Right lung (tissue), 5 donors: ENCODE data around the gene SLC29A4. TPM values are rescaled to one million over a fixed set of nuclear protein-coding genes. Genes with fewer than 3 reads are reported as not detected.
"Not testable (repeated sequence)": the region's sequence is repeated elsewhere in the genome, so short reads cannot be mapped to it uniquely, and the experiment has no call there.

Experiments used
- DNase-seq, 2 donors: peaks; one replicate each; pipeline ENCODE4 v3.0.0-alpha.2; 2013
- polyA plus RNA-seq, 5 donors: library from polyadenylated mRNA; unstranded; fragments of 120-200 nt; gene quantifications; one replicate each; pipeline versions ENCODE4 v1.2.1 to v1.2.3, GENCODE V29; 2013; ENCODE audit warnings: inconsistent platforms in 1 of 5, low replicate concordance in 1 of 5; ENCODE audit not compliant: insufficient read length in 5 of 5, insufficient read depth in 1 of 5

SLC29A4 gene
- polyA plus RNA-seq, 5 donors, result 16.9 to 44.2 (median 22.1) TPM

DNA sequence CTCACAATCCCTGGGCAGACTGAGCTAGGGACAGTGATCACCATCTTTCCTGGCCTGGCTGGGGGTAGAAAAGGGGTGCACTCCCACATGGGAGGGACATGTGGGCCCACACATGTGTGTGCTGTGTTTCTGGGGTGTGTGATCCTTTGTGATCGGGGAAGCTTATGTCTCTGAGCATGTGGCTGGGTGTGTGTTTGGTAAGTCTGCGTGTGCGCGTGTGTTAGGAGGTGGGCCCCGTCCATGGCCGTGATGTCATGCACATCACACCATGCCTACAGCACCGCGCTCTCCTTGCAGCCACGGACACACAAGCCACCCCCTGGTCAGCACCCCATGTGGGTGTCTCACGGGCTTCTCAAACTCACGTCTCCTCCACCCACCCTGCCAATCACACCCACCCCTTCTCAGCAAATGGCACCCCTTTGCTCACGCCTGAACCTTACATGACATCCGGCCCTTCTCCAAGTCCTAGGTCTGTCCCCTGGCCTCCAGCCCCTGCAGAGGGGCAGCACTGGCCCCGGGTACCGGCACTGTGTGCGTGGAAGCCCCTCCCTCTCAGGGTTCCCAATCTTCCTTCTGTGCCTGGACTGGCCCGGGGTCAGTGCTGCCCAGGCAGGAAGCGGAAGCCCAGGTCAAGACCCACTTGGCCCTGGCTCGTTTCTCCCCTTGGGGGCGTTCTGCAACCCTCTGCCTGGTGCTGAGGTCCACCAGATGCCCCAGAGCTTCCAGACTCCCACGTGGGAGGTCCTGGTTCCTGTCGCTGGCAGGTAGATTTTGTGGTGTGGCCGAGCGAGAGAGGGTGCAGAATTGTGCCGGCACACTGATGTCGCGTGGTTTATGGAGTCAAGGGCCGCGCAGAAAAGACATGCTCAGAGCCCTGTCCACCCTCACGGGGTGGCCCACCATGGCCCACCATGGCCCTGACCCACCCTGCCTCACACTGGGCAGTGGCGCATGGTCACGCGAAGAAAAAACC lies 12.6 kb downstream of the SLC29A4 start:
- no peak for DNase-seq

- DNase-seq, result no peak
These were observed 13.4 kb downstream of the SLC29A4 start for GRCh38 chr7:5296015-5296610.

DNA sequence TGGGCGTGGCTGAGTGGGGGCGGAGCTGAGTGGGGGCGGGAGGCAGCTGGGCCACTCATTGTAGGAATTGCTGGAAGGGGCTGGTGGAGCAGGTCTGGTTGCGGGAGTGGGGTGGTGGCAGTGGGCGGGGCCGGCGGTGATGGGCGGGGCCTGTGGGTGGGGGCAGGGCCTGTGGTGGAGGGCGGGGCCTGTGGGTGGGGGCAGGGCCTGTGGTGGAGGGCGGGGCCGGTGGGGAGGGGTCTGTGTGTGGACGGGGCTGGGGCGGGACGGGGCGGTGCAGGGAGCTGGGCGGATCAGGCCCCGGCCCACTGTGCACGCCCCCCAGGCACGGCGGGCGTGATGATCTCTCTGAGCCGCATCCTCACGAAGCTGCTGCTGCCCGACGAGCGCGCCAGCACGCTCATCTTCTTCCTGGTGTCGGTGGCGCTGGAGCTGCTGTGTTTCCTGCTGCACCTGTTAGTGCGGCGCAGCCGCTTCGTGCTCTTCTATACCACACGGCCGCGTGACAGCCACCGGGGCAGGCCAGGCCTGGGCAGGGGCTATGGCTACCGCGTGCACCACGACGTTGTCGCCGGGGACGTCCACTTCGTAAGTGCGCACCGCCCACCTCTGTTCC lies 14.0 kb downstream of the SLC29A4 start:
- no peak for DNase-seq

- DNase-seq, result no peak
These were observed 17.6 kb downstream of the SLC29A4 start for GRCh38 chr7:5300366-5300765.

GRCh38 chr7:5302577-5302976 lies 19.8 kb downstream of the SLC29A4 start:
- DNase-seq, result no peak

DNA sequence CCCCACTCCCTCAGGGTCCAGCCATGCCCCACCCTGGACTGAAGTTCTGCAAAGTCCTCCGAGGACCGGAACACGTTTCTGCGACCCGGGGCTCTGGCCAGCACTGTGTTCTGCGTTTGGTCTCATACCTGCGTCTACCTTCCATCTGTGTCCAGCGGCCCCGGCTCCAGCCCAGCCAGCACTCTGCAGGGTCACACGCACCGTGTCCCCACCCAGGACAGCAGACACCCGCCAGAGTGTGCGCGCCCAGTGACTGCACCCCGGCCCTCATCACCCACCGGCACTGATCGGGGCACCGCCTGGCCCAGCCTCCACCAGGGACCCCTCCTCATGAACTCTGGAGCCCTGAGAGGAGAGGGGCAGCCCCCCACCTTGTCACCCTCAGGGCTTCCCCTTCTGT lies 20.3 kb downstream of the SLC29A4 start:
- no peak for DNase-seq

GRCh38 chr7:5303591-5304505 lies 21.1 kb downstream of the SLC29A4 start:
- no peak for DNase-seq

GRCh38 chr7:5305050-5305449 lies 22.3 kb downstream of the SLC29A4 start:
- not testable (repeated sequence) for DNase-seq

GRCh38 chr7:5307221-5308142 lies 24.7 kb downstream of the SLC29A4 start:
- not testable (repeated sequence) for DNase-seq

- DNase-seq, result no peak
These were observed 26.4 kb downstream of the SLC29A4 start for GRCh38 chr7:5309146-5309545.

DNA sequence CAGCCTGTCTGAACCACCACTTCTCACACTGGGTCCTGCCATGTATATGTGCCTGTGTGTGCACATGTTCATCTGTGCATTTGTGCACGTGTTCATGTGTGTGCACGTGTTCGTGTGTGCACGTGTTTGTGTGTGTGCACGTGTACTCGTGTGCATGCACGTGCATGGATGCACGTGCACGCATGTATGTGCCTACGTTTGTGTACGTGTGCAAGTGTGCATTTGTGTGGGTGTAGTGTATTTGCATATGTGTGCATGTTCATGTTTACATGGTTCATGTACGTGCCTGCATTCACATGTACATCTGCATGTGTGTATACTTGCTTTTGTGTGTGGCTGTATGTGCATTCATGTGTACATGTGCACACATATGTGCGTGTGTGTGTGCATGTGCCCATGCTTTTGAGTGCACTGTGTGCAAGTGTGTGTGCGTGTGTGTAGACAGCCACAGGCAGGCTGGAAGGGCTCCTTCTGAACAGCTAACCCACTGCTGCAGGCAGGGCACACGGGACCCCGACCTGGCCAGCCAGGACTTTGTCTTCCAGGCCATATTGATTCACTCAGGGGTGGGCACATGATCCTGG lies 28.2 kb downstream of the SLC29A4 start:
- no peak for DNase-seq

- DNase-seq, result not testable (repeated sequence)
These were observed 29.7 kb downstream of the SLC29A4 start for GRCh38 chr7:5312276-5313070.

DNA sequence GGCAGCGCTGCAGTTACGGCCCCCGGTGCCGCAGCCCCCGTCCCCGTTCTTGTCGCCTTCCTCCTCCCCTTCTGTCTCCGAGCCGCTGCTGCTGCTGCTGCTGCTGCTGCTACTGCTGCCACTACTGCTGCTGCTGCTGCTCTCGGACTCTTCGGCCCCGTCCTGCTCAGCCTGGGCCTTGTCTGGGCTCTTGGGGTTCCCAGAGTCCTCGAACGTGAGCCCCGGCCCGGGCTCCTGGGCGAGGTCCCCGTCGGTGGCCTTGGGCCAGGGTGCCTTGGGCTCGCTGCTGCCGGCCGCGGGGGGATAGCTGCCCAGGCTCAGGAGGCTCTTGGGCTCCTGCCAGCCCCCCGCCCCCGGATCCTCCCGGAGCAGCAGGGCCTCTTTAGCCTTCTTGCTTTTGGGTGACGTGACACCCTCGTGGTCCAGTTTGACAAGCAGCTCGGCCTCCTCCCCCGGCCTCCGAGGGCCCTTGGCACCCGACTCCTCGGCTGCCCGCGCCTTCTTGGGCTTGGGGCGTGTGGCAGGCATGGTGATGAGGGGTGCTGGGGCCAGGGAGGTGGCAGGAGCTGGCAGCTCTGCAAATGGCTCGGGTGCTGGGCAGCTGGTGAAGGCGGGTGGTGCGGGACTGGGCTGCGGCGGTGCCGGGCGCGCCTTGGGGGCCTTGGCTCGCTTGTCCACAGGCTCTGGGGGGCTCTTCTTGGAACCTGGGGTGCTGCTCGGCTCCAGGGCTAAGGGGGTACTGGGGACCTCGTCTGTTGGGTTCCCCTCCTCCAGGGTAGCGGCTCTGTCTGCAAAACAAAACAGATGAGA lies 30.5 kb downstream of the SLC29A4 start:
- DNase-seq, result not testable (repeated sequence)

DNA sequence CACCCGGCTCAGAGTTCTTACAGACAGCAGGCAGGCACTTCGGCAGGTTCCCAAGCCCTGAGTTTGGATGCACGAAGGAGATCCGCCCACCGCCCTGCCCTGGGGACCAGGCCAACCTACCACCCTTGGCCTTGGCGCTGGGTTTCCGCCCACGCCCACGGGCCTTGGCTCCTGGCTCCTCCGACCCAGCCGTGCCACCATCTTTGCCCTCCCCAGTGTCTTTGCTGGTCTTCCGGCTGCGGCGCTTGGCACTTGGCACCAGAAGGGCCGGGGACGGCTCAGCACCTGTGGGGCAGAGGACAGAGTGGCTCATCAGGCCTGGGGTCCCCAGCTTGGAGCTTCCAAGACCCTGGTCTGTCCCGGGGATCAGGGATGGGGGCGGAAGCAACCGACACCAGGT lies 32.1 kb downstream of the SLC29A4 start:
- DNase-seq, result no peak

GRCh38 chr7:5315761-5316160 lies 33.0 kb downstream of the SLC29A4 start:
- DNase-seq, result no peak

GRCh38 chr7:5318613-5319012 lies 35.9 kb downstream of the SLC29A4 start:
- DNase-seq, result not testable (repeated sequence)

- DNase-seq, result no peak
These were observed 37.6 kb downstream of the SLC29A4 start for GRCh38 chr7:5320391-5320790.

- DNase-seq, result no peak
These were observed 38.2 kb downstream of the SLC29A4 start for GRCh38 chr7:5320802-5321396.
